Measurements from ENCODE around the gene FBXL17.

The FBXL17 gene

DNA sequence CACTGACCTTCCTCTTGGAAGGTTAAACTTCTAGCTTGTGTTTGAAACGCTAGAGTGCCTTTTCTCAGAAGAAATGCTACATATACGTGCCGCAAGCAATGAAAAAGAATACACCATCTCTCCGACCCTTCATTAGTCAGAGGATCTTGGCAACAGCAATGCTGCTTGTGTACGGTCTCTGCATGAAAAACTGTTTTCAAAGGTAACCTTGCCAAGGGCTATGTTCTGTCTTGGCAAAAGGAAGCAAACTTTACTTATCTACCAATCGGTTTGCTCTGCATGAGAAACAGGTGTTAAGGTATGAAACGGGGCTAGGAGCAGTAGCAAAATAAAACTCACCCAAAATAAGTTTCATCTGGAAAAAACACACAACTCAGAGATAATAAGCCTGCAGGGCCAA lies 297.8 kb downstream of the FBXL17 start:
- no peak for DNase-seq (ENCODE audit: low read depth)

DNA sequence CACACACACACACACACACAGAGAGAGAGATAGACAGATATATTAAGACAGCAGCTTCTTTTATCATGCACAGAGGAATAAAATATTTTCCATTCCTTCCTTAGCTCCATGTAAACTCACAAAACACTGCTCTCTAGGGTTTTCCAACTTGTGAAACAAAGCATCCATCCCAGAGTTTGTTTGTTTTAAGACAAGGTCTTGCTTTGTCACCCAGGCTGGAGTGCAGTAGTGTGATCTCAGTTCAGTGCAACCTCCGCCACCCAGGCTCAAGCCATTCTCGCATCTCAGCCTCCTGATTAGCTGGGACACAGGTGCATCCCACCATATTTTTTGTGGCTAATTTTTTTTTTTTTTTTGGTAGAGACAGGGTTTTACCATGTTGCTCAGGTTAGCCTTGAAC lies 298.7 kb downstream of the FBXL17 start:
- DNase-seq (ENCODE audit: low read depth) = no peak

DNA sequence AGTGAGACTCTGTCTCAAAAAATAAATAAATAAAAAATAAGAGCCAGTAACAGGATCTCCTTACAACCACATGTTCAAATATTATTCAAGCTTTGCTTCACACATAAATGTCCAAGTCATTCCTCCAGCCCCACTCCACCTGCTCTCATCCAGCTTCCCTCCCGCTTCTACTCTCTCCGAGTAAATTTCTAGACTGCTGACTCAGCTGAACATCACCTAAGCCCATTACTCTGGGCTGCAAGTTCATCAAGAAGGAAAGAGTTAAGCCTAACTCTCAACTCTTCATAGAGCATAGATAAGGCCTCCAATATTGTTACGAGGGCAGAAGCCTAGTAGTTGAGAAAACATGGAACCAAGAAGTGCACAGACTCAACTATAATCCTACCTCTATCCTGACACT lies 300.2 kb downstream of the FBXL17 start:
- no peak for DNase-seq (ENCODE audit: low read depth)

DNA sequence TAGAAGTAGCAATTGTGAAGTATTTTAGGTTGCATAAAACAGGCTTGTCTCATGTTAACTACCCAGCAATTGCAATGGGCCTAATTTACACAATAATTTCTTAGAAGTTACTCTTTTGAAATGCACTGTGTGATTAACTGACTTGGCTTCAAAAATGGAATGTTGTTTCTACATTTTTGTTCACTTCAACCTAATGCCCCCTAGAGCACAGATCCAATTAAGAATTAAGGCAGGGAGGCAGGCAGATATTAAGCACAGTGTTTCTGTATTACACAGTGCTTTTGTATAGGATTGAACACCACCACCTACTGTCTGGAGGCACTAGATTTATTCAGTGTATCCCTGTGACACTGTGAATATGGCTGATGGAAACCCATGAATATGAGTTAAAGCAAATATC lies 302.1 kb downstream of the FBXL17 start:
- no peak for DNase-seq (ENCODE audit: low read depth)

DNA sequence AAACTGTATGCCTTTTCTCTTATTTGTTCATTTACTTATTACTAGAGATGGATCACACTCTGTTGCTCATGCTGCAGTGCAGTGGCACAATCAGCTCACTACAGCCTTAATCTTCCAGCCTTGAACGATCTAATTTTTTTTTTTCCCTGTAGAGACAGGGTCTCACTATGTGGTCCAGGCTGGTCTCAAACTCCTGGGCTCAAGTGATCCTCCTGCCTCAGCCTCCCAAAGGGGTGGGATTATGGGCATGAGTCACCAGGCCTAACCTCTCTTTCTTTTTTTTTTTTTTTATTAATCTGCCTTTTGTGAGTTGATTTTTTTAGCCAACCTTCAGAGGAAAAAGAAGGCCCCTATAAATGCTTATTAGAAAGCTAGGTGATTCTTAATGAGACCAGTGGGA lies 303.0 kb downstream of the FBXL17 start:
- DNase-seq (ENCODE audit: low read depth) = no peak

DNA sequence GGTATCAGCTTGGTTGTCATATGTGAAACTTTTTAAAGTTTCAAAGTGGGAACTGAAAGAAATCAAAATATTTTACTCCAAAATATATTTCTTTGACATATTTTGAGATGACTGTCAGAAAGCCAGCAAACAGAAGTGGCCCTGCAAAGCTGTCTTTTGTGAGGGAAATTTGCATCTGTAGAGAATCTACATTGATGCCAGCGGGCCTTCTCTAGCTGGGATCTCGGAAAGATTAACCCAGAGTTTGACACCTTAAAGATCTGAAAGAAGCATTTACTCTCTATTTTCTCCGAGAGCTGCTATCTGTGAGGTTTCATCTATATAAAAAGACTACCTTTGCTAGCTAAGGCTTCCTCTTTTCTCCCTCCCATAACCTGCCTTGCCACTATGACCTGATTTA lies 303.6 kb downstream of the FBXL17 start:
- DNase-seq (ENCODE audit: low read depth) = no peak

DNA sequence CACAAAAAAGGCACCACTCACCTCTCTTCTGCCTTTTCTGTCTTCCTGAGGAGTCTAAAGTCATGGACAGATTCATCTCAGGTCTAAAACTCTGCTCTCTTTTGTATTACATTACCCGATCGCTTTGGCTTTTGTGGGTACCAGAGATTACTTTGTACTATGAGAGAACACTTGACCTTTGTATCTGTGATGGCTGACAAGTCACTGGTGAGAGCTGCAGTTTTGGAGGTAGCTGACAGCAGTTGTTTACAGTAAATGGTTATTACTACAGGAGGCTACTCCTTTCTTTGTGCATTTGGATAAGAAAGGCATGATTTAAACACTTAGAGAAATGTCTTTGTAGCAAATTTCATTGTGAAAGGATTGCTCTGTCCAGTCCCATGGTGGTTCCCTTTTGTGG lies 307.3 kb downstream of the FBXL17 start:
- DNase-seq (ENCODE audit: low read depth) = no peak

DNA sequence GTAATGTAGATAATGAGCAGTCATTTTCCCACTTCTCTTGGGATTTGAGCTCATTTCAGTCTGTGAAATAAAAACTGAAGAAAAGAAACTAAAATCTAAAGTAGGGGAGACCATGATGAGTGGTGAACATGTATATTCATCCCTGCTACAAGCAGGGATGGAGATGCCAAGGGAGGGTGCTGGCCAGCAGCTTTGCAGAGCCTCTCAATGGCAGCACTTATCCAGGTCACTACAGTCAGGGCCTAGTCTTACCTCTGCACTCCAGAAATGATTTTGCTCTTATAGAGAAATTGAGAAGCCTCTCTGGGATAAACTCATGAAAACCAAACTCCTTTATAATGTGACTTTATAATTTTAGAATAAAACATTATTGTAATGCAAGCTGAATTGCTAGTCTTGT lies 317.6 kb downstream of the FBXL17 start:
- DNase-seq (ENCODE audit: low read depth) = no peak

DNA sequence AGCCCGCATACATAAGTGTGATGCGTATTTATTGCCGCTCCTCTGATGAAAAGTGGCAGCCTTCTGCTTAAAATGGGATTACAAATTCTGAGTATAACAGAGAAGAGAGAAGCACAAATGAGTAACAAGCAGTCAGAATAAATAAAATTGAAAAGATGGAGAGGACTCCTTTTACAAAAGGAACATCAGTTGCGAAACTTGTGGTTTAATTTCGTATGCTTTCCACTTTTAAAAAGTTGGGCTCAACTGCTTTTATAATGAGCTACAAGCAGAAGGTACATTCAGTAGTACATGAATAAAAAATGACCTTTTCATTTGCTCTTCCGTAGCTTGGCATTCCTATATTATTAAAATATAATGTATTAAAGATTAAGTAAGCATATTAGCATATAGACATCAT lies 320.0 kb downstream of the FBXL17 start:
- no peak for DNase-seq (ENCODE audit: low read depth)

DNA sequence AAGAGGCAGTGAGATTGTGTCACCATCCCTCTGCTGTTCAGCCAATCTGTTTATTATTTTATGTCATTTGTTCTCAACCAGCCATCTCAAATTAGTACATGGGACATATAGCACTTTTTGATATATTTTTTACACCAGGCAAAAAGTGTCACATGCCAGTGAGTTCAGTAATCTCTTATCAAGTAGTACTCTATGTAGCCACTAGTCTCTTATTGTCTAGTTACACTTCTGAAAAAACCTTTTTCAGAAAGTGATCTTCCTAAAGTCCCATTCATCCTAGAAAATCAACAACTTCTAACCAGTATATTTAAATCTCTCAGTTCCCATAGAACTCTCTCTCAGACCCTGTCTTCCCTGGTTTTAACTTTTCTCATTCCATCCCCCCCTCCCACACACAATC lies 321.6 kb downstream of the FBXL17 start:
- no peak for DNase-seq (ENCODE audit: low read depth)

DNA sequence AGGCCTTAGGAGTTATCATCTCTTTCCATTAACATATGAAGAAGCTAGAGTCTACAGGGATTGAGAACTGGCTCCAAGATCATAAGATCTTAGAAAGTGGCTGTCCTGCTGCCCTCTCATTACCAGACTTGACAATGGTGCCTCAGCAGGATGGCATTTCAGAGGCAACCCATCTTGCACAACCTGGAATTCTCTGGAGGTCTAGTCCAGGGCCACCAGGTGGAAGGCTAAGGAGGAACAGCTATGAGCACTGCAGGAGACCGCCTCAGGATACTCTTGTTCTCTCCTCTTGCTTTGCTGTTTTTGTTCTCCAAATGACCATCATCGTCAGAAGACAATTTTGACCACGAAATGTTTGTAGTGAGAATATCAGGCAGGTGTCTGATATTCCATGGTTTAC lies 322.6 kb downstream of the FBXL17 start:
- DNase-seq (ENCODE audit: low read depth) = no peak

DNA sequence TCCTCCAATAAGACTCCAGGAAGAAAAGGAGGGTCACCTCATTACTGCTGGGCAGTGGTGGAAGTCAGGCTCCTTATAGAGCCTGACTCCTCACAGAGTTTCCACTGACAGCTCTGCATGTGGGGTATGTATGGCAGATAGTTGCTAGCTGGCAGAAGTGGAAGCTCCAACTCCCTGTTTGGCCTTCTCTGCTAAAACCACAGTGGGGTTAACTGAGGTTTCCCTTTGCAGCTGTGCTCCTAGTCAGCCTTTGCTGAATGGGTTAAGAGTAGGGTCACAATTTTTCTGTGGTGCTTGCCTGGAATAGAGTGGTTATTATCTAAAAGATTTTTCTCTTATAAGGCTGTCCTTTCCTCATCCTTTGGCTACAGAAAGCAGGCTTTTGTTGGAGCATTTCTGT lies 327.5 kb downstream of the FBXL17 start:
- no peak for DNase-seq (ENCODE audit: low read depth)

DNA sequence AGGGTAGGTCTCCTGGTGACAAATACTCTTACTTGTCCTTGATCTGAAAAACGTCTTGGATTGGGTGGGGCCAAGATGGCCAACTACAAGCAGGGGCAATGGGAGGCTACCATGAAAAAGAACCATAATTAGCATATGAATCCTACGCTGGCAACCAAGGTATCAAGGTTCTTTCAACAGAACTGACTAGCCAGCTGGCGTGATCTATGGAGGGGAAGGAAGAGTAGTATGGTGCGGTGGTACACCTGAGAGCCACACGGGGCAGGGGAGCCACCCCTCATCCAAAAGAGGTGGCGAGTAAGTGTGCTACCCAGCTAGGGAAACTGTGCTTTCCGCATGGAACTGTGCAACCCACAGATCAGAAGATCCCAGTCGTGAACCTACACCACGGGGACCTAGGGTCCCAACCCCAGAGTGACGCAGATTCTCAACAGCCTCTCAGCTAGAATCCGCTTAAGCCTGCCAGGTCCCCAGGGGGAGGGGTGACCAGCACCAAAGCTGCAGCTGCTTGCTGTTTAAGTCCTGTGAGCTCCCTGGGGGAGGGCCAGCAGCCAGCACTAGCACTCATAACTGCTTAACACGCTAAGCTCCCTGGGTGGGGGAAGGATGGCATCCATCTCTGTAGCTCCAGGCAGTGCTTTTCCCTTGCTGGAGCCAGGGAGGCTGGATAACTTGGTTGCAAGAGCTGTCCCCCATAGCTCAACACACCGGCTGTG lies 334.8 kb downstream of the FBXL17 start:
- no peak for DNase-seq (ENCODE audit: low read depth)

DNA sequence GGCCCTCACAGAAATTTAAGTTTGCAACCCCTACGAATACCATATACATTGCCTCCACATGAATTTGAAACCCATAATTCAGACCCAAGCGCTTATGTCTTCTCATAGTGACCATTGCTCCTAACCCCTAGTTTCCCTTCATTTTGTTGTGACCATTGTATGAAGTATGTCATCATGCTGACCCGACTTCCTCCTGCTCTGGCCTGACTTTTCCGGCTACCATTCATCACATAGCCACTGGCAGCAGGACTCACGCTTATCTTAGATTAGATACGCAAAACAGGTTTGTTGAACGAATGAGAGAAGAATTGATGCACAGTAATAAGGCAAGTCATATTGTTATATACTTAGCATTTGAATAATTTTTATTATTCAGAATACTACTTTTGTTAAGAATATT lies 345.4 kb downstream of the FBXL17 start:
- DNase-seq (ENCODE audit: low read depth) = no peak

DNA sequence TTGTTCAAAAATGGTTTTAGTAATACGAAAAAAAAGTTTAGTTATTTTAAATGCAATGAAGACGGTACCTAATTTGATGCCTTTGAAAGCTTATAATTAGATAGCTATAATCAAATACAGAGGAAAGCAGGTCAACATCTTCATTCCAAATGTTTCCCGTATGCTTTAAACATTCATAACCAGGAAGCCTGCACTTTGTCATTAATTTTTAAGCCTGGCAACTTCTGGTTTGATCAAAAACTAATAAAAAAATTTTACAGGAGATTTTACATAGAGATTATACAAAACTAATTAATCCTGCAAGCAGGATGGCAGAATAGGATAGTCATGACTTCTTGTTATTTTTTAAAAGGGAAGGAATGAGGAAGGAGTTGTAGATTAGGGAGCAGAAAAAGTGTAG lies 353.0 kb downstream of the FBXL17 start:
- DNase-seq (ENCODE audit: low read depth) = no peak

DNA sequence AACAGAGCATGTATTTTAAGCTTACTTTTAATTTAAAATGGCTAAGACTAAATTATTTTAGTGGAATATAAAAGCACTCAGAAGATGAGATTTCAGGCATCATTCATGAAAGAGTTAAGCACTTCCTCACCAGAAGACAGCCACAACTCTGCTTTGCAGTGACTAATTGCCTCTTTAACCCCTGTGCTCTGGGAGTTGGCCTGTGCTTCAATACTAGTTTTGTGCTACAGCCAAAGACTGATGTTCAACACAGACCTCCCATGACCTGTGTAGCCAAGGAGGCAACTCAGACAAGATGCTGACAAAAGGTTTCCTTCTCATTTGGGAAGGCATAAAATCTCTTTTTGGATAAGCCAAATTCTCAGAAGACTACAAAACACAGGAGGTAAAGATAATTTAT lies 353.5 kb downstream of the FBXL17 start:
- no peak for DNase-seq (ENCODE audit: low read depth)

DNA sequence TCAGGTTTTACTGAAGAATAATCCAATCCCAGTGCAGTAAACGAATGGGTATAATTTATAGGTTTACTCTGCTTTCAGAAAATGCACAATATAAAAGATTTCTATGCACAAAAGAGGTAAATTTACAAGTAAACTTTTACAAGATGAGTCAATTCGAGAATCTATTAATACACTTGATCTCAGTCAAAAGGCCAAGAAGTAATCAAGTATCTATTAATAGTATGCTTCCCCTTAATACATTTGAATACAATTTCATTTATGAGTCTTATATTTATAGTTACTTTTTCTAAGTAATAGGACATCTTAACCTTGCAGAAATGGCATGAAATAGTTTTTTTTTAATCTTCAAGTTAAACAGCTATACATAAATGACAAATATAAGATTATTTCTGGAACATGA lies 355.9 kb downstream of the FBXL17 start:
- DNase-seq (ENCODE audit: low read depth) = no peak

DNA sequence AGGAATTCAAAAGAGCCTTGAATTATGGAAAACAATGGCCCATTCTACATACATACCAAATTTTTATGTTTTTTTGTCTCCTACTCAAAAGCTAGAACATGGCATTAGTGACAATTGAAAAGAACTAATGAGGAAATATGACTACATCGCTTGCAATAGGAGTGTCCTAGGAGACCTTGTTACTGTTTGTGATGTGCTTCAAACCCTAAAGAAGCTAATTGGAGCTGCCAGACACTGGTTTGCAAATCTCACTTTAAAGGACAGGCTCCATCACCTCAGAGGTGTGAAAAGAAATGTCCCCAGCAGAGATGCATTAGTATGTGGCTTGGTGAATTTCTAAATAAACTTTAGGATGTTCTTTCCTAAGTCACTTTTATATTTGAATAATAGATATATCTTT lies 356.9 kb downstream of the FBXL17 start:
- DNase-seq (ENCODE audit: low read depth) = no peak

DNA sequence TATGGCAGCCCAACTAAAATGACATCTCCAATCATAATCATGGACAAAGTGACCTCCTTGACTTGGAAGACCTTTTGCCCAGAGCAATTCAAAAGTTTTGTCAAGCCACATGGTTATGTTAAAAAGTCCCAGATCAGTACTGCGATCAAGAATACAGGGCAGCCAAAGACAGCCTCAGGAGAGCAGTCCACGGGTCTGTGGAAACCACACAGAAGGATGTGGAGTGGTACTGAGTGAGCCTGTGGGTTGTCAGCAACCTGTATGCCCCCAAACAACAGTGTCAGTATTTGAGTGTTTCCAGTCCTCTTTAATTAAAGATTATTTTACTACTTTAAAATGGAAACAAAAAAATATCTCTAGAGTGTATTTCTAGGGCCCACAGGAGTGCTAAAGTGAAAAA lies 365.8 kb downstream of the FBXL17 start:
- DNase-seq (ENCODE audit: low read depth) = no peak

DNA sequence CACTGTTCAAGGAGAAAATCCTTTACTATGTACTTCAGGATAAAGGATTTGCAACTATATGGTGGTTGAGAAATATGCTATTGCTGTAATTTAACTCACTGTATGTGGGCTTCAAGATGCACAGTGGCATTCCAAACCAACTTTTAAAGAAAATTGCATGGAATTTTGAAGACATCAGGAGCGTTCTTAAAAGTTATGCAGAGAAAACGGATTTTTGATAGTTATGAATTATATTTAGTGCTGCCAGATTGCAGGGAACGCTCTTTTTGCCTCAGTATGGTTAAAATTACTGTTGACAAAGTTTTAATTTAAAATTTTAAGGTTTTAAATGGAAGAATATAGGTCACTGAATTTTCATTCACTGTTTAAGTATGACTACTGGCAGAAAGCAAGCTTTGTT lies 375.1 kb downstream of the FBXL17 start:
- DNase-seq (ENCODE audit: low read depth) = no peak

DNA sequence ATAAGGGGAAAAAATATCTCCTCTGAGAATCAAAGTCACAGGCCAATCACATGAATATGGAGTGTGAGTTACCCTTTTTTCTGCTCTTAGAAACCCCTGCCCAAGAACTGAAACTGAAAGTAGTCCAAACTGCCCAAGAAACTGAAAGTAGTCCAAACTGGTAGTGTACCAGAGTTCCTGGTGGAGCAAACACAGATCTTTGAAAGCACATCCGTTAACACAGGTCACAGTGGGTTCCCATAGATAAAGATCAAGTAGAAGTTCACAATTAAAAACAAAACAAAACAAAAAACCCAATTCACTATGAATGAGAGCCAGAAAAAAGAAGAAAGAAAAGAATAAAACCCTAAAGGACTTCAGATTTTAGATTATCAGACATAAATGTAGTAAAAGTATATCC lies 378.7 kb downstream of the FBXL17 start:
- DNase-seq (ENCODE audit: low read depth) = no peak

DNA sequence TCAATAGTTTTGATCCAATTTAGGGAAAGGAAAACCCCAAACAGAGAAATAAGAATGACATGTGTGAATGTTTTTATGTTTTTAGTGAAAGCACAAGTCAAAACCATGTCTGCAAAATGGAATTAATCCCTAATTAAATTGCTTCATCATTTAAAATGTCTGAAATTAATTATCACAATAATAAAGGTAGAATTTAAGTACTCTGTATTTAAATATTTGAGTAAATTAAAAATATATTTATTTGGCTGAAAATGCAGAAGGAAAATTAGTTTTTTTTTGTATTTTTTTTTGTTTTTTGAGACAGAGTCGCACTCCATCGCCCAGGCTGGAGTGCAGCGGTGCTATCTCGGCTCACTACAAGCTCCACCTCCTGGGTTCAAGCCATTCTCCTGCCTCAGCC lies 380.7 kb downstream of the FBXL17 start:
- no peak for DNase-seq (ENCODE audit: low read depth)

DNA sequence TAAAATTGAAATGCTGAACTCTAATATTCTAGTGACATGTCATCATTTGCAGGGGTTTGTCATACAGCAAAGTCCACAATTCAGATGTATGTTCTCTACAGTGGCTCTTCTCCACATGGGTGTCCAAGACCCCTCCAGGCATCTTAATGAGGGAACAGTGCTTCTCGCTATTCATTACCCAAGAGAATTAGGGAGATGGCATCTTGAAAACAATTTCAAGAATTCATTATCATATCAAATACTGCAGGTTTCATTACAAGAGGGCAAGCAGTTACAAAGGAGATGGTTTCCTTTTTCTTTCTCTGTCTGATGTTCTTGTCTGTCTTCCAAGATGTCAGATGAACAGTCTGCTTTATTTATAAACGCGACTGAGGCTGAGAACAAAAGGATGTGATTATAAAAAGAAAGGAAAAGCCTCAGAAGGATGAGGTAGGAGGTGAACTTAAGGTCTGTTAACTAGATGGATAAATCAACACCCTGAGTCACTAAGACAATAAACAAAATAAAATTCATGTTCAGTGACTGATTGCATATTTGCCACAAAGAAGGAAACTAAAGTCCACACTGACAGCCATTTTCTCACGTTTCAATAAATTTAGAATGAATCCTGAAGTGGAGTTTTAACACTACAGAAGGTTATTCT lies 384.4 kb downstream of the FBXL17 start:
- DNase-seq (ENCODE audit: low read depth) = no peak

DNA sequence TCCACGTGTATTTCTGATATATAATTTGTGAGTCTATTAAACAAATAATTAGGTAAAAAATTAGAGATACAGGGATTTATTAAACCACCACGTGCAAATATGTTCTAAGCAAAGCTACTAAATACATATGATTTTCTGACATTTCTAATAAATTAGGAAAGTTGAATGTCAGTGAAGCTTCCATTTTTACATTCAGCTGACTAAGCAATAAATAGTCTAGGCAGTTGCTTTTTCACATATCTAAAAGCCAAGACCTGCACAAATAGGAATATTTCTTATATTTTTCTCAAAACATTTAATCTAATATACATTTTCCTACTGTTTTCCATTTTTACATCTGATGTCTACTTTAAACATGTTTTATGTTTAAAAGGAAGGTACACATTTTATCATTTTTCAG lies 388.6 kb downstream of the FBXL17 start:
- no peak for DNase-seq (ENCODE audit: low read depth)

Data from stimulated activated CD4-positive, alpha-beta T cell treated with anti-CD3 and anti-CD28 coated beads, Interleukin-2, amount 100 ng/mL, for 4 hours (primary cell).